Spleen (tissue), 11 donors: Measurements from ENCODE around the gene ABHD12. TPM values are rescaled to one million over a fixed set of nuclear protein-coding genes. Genes with fewer than 3 reads are reported as not detected.
A peak's percentile ranks its signal among the peaks of the same experiment; 100 is the strongest.

Experiments
- DNase-seq: peaks from one replicate; pipeline ENCODE4 v3.0.0-alpha.2; 2020
- H3K27ac ChIP-seq, 8 donors: fragments of 200-600 bp; sonication (generic) in 7 of 8; 1 replicate in 4 of 8; 2 replicates in 4 of 8; pipeline versions ENCODE4 v1.5.0 to v1.8.0; 2016 to 2021; ENCODE audit warnings: inconsistent platforms in 4 of 8, mild to moderate bottlenecking in 4 of 8, moderate library complexity in 1 of 8
- H3K27me3 ChIP-seq, 7 donors: fragments of 200-600 bp; sonication (generic) in 6 of 7; replicated peaks in 1 of 7; 1 replicate in 4 of 7; 2 replicates in 3 of 7; pipeline versions ENCODE4 v1.5.0 to v1.8.0; 2016 to 2021; ENCODE audit warnings: inconsistent platforms in 3 of 7, mild to moderate bottlenecking in 1 of 7
- H3K36me3 ChIP-seq, 6 donors: fragments of 200-600 bp; sonication (generic) in 5 of 6; 1 replicate in 4 of 6; 2 replicates in 2 of 6; pipeline versions ENCODE4 v1.5.0 to v1.8.0; 2016 to 2021; ENCODE audit warnings: inconsistent platforms in 2 of 6
- H3K4me1 ChIP-seq, 6 donors: fragments of 200-600 bp; sonication (generic) in 5 of 6; 1 replicate in 3 of 6; 2 replicates in 3 of 6; pipeline versions ENCODE4 v1.5.0 to v1.8.0; 2016 to 2021; ENCODE audit warnings: inconsistent platforms in 3 of 6
- H3K4me3 ChIP-seq, 8 donors: fragments of 200-600 bp; sonication (generic) in 7 of 8; 1 replicate in 4 of 8; 2 replicates in 4 of 8; pipeline versions ENCODE4 v1.5.0 to v1.8.0; 2016 to 2021; ENCODE audit warnings: inconsistent platforms in 4 of 8, mild to moderate bottlenecking in 4 of 8, moderate library complexity in 2 of 8
- H3K9me3 ChIP-seq, 8 donors: fragments of 200-600 bp; sonication (generic) in 7 of 8; 1 replicate in 4 of 8; 2 replicates in 4 of 8; pipeline versions ENCODE4 v1.5.0 to v1.8.0; 2016 to 2021; ENCODE audit warnings: inconsistent platforms in 4 of 8
- CTCF ChIP-seq, 11 experiments: fragments of 200-600 bp in 7 of 11; fragments of 450-650 bp in 4 of 11; sonication (generic) in 4 of 11; IDR thresholded peaks in 8 of 11; conservative IDR thresholded peaks in 3 of 11; 1 replicate in 7 of 11; 2 replicates in 4 of 11; pipeline versions ENCODE4 v1.4.0 to v1.8.0; 2016 to 2021; ENCODE audit warnings: antibody characterized with exemption in 11 of 11, inconsistent platforms in 4 of 11, mild to moderate bottlenecking in 1 of 11
- POLR2A ChIP-seq, 3 donors: fragments of 450-650 bp; IDR thresholded peaks; one replicate each; pipeline ENCODE4 v1.5.1; 2017; ENCODE audit warnings: antibody characterized with exemption in 3 of 3, mild to moderate bottlenecking in 1 of 3
- POLR2AphosphoS5 ChIP-seq, 3 donors: sonication (generic); formaldehyde crosslinking; IDR thresholded peaks; one replicate each; pipeline ENCODE4 v1.5.1; 2017; ENCODE audit warnings: antibody characterized with exemption in 3 of 3
- WGBS, 5 donors: extraction: QIAGEN DNeasy Blood & Tissue Kit in 3 of 5; methylation state at CpG; one replicate each; pipeline versions ENCODE4 v1.1.5 to v1.1.7; 2013 to 2018; 5-methylcytosine and 5-hydroxymethylcytosine counted together
- intact Hi-C: fragments of 100-400 bp; cut with DNase I; formaldehyde crosslinking; loops from one replicate; pipeline ENCODE4 v1.15.0; 2023; ENCODE audit warnings: low total_unique reads
- polyA plus RNA-seq, 3 donors: library from polyadenylated mRNA; stranded (reverse); fragments of 200-250 nt; gene quantifications; one replicate each; pipeline ENCODE4 v1.2.1, GENCODE V29; 2013
- total RNA-seq, 7 donors: library from RNA; depleted of rRNA in 3 of 7; stranded (reverse); fragments of >200 nt in 3 of 7; fragmentation: NEBNext Ultra II Directional in 4 of 7; extraction: Animal tissue kit (Norgen Biotek cat#: 25700) in 4 of 7; gene quantifications; one replicate each; pipeline versions ENCODE4 v1.1.0 to v1.2.1, GENCODE V29; 2016 to 2021
- donor health status: healthy with polysubstance abuse.
- donor health status: DM: no; HTN: no; CAD: no; lungs with moderate emphysema.
- donor health status: DM: no; HTN: no; CAD: no.
- donor health status: Bipolar disorder and iron deficiency.
- donor health status: healthy.
- donor health status: DM: no; HTN: no; CAD: no.
- donor health status: DM: yes; HTN: yes; CAD: no.

ABHD12 gene
- total and polyA plus RNA-seq, 10 donors: 16.1 to 36.9 (median 25.3) TPM

DNA sequence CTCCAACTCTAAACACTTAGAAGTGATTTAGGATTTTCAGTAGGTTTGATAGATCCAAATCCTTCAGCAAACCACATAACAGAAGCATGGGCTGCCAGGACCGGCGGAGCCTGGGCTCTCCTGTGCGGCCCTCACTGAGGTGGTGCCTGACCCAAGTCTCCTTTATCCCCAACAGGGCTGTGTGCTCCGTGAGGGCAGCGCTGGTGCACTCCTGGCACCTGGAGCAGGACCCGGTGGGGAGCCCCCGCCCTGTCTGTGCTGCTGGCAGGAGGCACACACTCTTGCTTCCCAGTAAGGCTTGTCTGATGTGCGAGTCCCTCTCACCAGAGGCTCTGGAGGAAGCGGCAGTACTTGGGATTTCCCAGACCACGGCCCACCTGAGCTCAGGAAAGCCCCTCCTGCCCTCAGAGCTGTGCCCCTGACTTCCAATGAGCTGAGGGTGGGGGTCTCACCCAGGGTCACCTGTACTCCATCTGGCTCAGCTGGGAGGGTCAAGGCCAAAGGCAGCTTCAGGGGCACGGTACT is 86.5 kb downstream of the ABHD12 start:
- no peak for DNase-seq
- H3K27ac ChIP-seq: no peak overlapping the region
- H3K4me1 ChIP-seq: peaks cover 0 to 7% (median 0%) of the 10 kb centered on the region in 6 donors
- no peaks in the 10 kb centered on the region for H3K27me3 ChIP-seq
- H3K36me3 ChIP-seq: peaks cover 0 to 99% (median 26%) of the 10 kb centered on the region in 6 donors
- WGBS, 5 donors: 85 to 98% (median 90%) methylated on average over 7 to 11 of the region's 11 CpGs
- no peak for TF ChIP-seq CTCF (IDR thresholded peaks at IDR 0.05 in 8 of 11, conservative IDR thresholded peaks at IDR 0.05 in 3 of 11)
- TF ChIP-seq POLR2A (IDR thresholded peaks at IDR 0.05): no peak
- peak in 1 of 3 donors; percentile 36 for TF ChIP-seq POLR2AphosphoS5 (IDR thresholded peaks at IDR 0.05)
- no peak overlapping the region for H3K4me3 ChIP-seq
- intact Hi-C loops: no loop called here
- no peaks in the 10 kb centered on the region for H3K9me3 ChIP-seq

- no peak for DNase-seq
- peaks cover 0 to 100% (median 26%) of the 10 kb centered on the region in 6 donors for H3K36me3 ChIP-seq
- H3K4me1 ChIP-seq: peaks cover 0 to 1% (median 0%) of the 10 kb centered on the region in 6 donors
- no peak overlapping the region for H3K27ac ChIP-seq
- 94 to 98% (median 96%) methylated on average over 11 to 12 of the region's 12 CpGs for WGBS, 5 donors
- no peaks in the 10 kb centered on the region for H3K9me3 ChIP-seq
- no peak overlapping the region for H3K4me3 ChIP-seq
- H3K27me3 ChIP-seq: no peaks in the 10 kb centered on the region
- intact Hi-C loops: no loop called here
- TF ChIP-seq POLR2AphosphoS5 (IDR thresholded peaks at IDR 0.05) (peak in 2 of 3 donors; percentile 6 to 47), CTCF (IDR thresholded peaks at IDR 0.05 in 8 of 11, conservative IDR thresholded peaks at IDR 0.05 in 3 of 11) (no peak)
These were observed 87.2 kb downstream of the ABHD12 start for GRCh38 chr20:25303292-25304024.

GRCh38 chr20:25302596-25302995 is 88.0 kb downstream of the ABHD12 start:
- intact Hi-C loops: no loop called here

More at GRCh38 chr20:25302596-25302995, 88.0 kb downstream of the ABHD12 start:
- H3K36me3 ChIP-seq: peaks cover 0 to 100% (median 23%) of the 10 kb centered on the region in 6 donors
- H3K27ac ChIP-seq: no peak overlapping the region
- no peaks in the 10 kb centered on the region for H3K27me3 ChIP-seq
- TF ChIP-seq CTCF (IDR thresholded peaks at IDR 0.05 in 8 of 11, conservative IDR thresholded peaks at IDR 0.05 in 3 of 11): no peak
- no peak for TF ChIP-seq POLR2A (IDR thresholded peaks at IDR 0.05)
- no peak for TF ChIP-seq POLR2AphosphoS5 (IDR thresholded peaks at IDR 0.05)
- WGBS, 5 donors: 88 to 95% (median 91%) methylated on average over 2 to 6 of the region's 6 CpGs
- no peak for DNase-seq
- peaks cover 0 to 2% (median under 1%) of the 10 kb centered on the region in 6 donors for H3K4me1 ChIP-seq
- no peak overlapping the region for H3K4me3 ChIP-seq
- no peaks in the 10 kb centered on the region for H3K9me3 ChIP-seq
